GM23248 (cell line): ENCODE data around the gene USP37.

Source experiments
- EZH2 ChIP-seq: fragments of 200-600 bp; sonication (generic); IDR thresholded peaks from 2 replicates; pipeline ENCODE4 v1.6.1; 2018; ENCODE audit warnings: antibody characterized with exemption, mild to moderate bottlenecking; ENCODE audit not compliant: insufficient read depth, poor library complexity, severe bottlenecking
- EZH2phosphoT487 ChIP-seq: fragments of 200-600 bp; sonication (generic); IDR thresholded peaks from 2 replicates; pipeline ENCODE4 v1.6.1; 2018; ENCODE audit warnings: antibody characterized with exemption, moderate library complexity, mild to moderate bottlenecking, low read depth; ENCODE audit not compliant: insufficient read depth

GRCh38 chr2:218402491-218402901 lies 165.7 kb downstream of the USP37 start:
- TF ChIP-seq EZH2phosphoT487 (no peak), EZH2 (no peak)
